Mesothelial cell of epicardium (in vitro differentiated cells): ENCODE data around the gene PAX8. TPM values are rescaled to one million over a fixed set of nuclear protein-coding genes. Genes with fewer than 3 reads are reported as not detected.

ENCODE experiments used
- DNase-seq, 2 experiments: peaks; one replicate each; pipeline ENCODE4 v3.0.0; 2021; ENCODE audit warnings: low spot score in 2 of 2; ENCODE audit not compliant: unreplicated experiment in 2 of 2
- H3K27ac Mint-ChIP-seq: 2 replicates; pipeline ENCODE4 v1.8.0; 2021; ENCODE audit warnings: mixed read lengths
- H3K27me3 Mint-ChIP-seq: 2 replicates; pipeline ENCODE4 v1.8.0; 2021; ENCODE audit warnings: low read depth, mixed read lengths
- H3K36me3 Mint-ChIP-seq: 2 replicates; pipeline ENCODE4 v1.8.0; 2021; ENCODE audit warnings: mixed read lengths
- H3K4me1 Mint-ChIP-seq: 2 replicates; pipeline ENCODE4 v1.8.0; 2021; ENCODE audit warnings: mixed read lengths
- H3K4me3 Mint-ChIP-seq: 2 replicates; pipeline ENCODE4 v1.8.0; 2021; ENCODE audit warnings: mild to moderate bottlenecking, moderate library complexity, mixed read lengths
- H3K9me3 Mint-ChIP-seq: 2 replicates; pipeline ENCODE4 v1.8.0; 2021; ENCODE audit warnings: mixed read lengths
- CTCF ChIP-seq: fragments of 200-600 bp; sonication (generic); IDR thresholded peaks from one replicate; pipeline ENCODE4 v1.5.0; 2021; ENCODE audit warnings: antibody characterized with exemption; ENCODE audit not compliant: unreplicated experiment
- total RNA-seq: library from RNA; stranded (reverse); gene quantifications from 3 replicates; pipeline ENCODE4 v1.2.1, GENCODE V29; 2021

Gene PAX8
- total RNA-seq, 1 donor from 2014 or later = 0.13 TPM

DNA sequence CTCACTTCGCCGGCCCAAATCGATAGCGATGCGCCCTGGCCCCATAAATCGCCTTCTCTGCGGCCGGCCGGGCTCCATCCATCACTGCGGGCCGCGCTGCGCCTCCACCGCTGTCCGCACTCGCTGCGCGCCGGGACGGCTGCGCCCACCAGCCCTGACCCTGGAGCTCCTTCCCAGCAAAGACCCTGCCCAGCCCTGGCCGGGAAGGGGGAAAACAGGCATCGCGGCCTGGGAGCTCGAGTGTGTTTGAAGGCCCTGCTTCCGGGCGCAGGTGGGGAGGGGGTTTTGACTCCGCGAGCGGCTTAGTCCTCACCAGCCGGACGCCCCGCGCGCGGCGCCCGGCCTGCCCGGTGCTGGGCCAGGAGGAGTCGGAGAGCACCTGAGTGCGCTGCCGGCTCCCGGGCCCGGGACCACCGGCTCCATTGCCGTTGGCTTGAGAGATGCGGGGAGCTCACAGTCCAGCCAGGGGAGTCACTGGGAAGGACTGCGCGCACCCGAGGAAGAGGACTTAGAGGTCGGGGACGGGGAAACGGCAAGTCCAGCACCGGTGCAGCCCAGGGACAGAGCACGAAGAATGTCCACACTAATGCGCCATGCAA lies 1.1 kb downstream of the PAX8 start:
- Mint-ChIP-seq H3K27me3 (peaks cover 99% of the 10 kb centered on the region), H3K4me1 (peaks cover 2% of the 10 kb centered on the region), H3K27ac (no peak overlapping the region), H3K9me3 (no peaks in the 10 kb centered on the region), H3K4me3 (peak overlapping the region; percentile 44), H3K36me3 (no peaks in the 10 kb centered on the region)
- no peak for TF ChIP-seq CTCF
- peak in 1 of 2 experiments; percentile 50 for DNase-seq

DNA sequence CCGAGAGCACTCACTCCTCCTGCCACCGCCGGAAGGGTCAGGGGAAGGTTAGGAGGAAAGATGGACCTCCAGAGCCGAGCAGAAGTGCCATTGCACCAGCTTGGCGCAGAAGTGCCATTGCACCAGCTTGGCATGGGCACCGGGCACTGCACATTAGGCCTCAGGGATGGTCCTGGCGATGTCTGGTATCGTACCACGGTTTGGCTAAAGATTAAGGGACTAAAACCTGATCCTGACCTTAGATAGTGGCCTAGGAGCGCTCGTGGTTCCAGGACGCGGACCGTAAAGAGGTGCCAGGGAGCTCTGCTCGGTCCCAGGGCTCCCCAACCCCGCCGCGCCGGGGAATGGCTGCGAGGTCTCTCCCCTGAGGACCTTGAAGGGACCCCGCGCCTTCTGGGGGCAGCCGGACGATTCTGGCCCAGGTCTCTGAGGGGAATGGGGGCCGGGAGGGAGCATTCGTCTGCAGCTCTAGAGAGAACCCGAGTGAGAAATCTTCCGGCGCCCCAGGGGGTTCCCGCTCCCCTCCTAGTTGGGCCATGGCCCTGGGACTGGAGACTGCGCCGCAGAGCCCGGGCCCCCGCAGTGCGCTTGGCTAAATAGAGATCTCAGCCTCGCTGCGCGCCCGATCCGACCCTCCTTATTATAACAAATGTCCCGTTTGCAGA lies 1.8 kb downstream of the PAX8 start:
- peaks cover 2% of the 10 kb centered on the region for H3K4me1 Mint-ChIP-seq
- peak overlapping the region; percentile 44 for H3K4me3 Mint-ChIP-seq
- no peaks in the 10 kb centered on the region for H3K9me3 Mint-ChIP-seq
- no peak for DNase-seq
- H3K27me3 Mint-ChIP-seq = peaks cover 99% of the 10 kb centered on the region
- H3K27ac Mint-ChIP-seq = no peak overlapping the region
- no peak for TF ChIP-seq CTCF
- no peaks in the 10 kb centered on the region for H3K36me3 Mint-ChIP-seq

DNA sequence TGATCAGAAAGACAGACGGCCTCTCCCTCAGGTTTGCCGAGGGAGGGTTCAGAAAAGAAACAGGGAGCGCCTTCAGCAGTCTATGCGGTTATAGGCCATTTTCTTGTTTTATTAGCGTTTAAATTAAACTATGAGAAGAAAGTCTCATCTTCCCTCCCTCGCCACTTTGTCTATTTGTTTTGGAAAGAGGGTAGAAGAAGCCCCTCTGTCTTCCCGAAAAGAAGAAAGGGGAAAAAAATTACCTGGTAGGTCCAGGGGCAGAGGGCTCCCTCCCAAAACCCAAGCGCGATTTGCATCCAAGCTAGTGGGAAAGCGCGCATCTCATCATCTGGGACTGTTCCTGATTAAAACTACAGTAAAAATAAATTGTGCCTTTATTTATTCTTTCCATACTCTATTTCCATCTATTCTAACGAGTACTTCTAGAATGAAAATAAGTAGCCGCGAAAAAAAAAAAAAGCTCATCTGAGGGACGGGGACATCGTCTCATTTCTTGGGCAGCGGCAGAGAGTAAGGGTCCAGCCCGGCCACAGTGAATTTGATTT lies 2.4 kb downstream of the PAX8 start:
- DNase-seq = no peak
- H3K27me3 Mint-ChIP-seq = peaks cover 99% of the 10 kb centered on the region
- no peaks in the 10 kb centered on the region for H3K9me3 Mint-ChIP-seq
- H3K4me3 Mint-ChIP-seq = no peak overlapping the region
- TF ChIP-seq CTCF = no peak
- no peaks in the 10 kb centered on the region for H3K36me3 Mint-ChIP-seq
- H3K27ac Mint-ChIP-seq = no peak overlapping the region
- peaks cover 2% of the 10 kb centered on the region for H3K4me1 Mint-ChIP-seq

GRCh38 chr2:113275556-113276215 lies 3.0 kb downstream of the PAX8 start:
- Mint-ChIP-seq H3K36me3 (no peaks in the 10 kb centered on the region), H3K4me1 (peaks cover 2% of the 10 kb centered on the region), H3K27me3 (peaks cover 100% of the 10 kb centered on the region), H3K4me3 (no peak overlapping the region), H3K9me3 (no peaks in the 10 kb centered on the region), H3K27ac (no peak overlapping the region)
- no peak for TF ChIP-seq CTCF
- no peak for DNase-seq

GRCh38 chr2:113274432-113274831 lies 4.3 kb downstream of the PAX8 start:
- Mint-ChIP-seq H3K4me1 (peaks cover 2% of the 10 kb centered on the region), H3K36me3 (no peaks in the 10 kb centered on the region), H3K27ac (no peak overlapping the region), H3K9me3 (no peaks in the 10 kb centered on the region), H3K27me3 (peaks cover 100% of the 10 kb centered on the region), H3K4me3 (no peak overlapping the region)
- no peak for DNase-seq
- no peak for TF ChIP-seq CTCF
